Lung (tissue), 12 donors: ENCODE data around the gene NAB1. TPM values are rescaled to one million over a fixed set of nuclear protein-coding genes. Genes with fewer than 3 reads are reported as not detected.

Experiments used
- ATAC-seq: fragments of 200-7000 bp; cut with Tn5 transposase; one replicate; pipeline ENCODE4 v1.9.1; 2020; ENCODE audit warnings: moderate number of reproducible peaks; ENCODE audit not compliant: insufficient read depth, low FRiP score
- DNase-seq, 3 donors: peaks; one replicate each; pipeline ENCODE4 v3.0.0-alpha.2; 2013 to 2017
- H3K27ac ChIP-seq, 2 donors: one replicate each; pipeline ENCODE4 v1.5.1; 2013; ENCODE audit warnings: mild to moderate bottlenecking in 2 of 2, moderate library complexity in 2 of 2, control low read depth in 1 of 2, inconsistent platforms in 1 of 2, low read depth in 1 of 2, low read length in 1 of 2
- H3K27me3 ChIP-seq, 3 donors: one replicate each; pipeline ENCODE4 v1.5.1; 2013; ENCODE audit warnings: low read length in 2 of 3; ENCODE audit not compliant: control insufficient read depth in 3 of 3, insufficient read depth in 3 of 3
- H3K36me3 ChIP-seq, 4 donors: one replicate each; pipeline ENCODE4 v1.5.1; 2013; ENCODE audit warnings: low read length in 4 of 4, mild to moderate bottlenecking in 1 of 4, moderate library complexity in 1 of 4; ENCODE audit not compliant: control insufficient read depth in 4 of 4, insufficient read depth in 4 of 4
- H3K4me1 ChIP-seq, 5 donors: one replicate each; pipeline ENCODE4 v1.5.1; 2013; ENCODE audit warnings: low read length in 5 of 5, mild to moderate bottlenecking in 2 of 5, moderate library complexity in 1 of 5; ENCODE audit not compliant: control insufficient read depth in 5 of 5, insufficient read depth in 5 of 5
- H3K4me3 ChIP-seq: one replicate; pipeline ENCODE4 v1.5.1; 2013; ENCODE audit warnings: mild to moderate bottlenecking, control low read depth, moderate library complexity
- H3K9ac ChIP-seq, 2 donors: one replicate each; pipeline ENCODE4 v1.5.1; 2013; ENCODE audit warnings: low read length in 2 of 2, control low read depth in 1 of 2; ENCODE audit not compliant: insufficient read depth in 1 of 2
- H3K9me3 ChIP-seq, 4 donors: one replicate each; pipeline ENCODE4 v1.5.1; 2013; ENCODE audit warnings: low read length in 3 of 4, mild to moderate bottlenecking in 1 of 4, moderate library complexity in 1 of 4; ENCODE audit not compliant: control insufficient read depth in 4 of 4, insufficient read depth in 3 of 4
- WGBS, 2 donors: extraction: QIAGEN DNeasy Blood & Tissue Kit; methylation state at CpG; one replicate each; pipeline ENCODE4 v1.1.7; 2013; 5-methylcytosine and 5-hydroxymethylcytosine counted together
- polyA plus RNA-seq, 2 donors: library from polyadenylated mRNA; stranded (reverse); fragments of 200-250 nt; gene quantifications; one replicate each; pipeline ENCODE4 v1.2.1, GENCODE V29; 2013
- total RNA-seq, 2 donors: library from RNA; depleted of rRNA in 1 of 2; stranded (reverse); fragments of >200 nt in 1 of 2; gene quantifications; one replicate each; pipeline ENCODE4 v1.2.1, GENCODE V29; 2014 to 2021
- TF ChIP-seq, protein P1 (sequence below): IDR thresholded peaks from 2 replicates; pipeline ENCODE4 v1.5.1; 2012; ENCODE audit warnings: mild to moderate bottlenecking; ENCODE audit errors: control extremely low read depth, extremely low read depth
- donor health status: control.
- donor health status: control.
- donor health status: Bipolar disorder and iron deficiency.
- donor health status: healthy.
- donor health status: DM: yes; HTN: yes; CAD: no.

The NAB1 gene
- total and polyA plus RNA-seq, 4 donors, result 14.3 to 71.9 (median 22.2) TPM

DNA sequence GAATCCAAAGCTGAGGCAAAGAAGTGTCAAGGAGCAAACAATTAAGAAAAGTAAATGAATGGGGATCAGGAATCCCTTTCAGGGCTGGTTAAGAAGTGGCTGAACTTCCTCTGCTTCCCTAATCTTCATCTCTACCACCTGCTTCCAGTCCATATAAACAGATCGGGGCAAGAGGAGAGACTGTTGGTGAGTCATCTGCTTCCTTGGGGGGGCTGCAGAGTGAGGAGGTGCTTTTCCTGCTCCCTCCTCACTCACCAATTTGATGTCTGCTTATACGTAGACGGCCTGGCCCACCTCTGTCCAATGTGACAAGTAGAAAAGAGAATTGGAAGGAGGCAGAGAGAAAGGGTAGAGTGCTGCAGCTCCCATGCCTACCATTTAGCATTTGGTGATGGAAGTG lies 68.4 kb downstream of the NAB1 start:
- no peak overlapping the region for H3K27ac ChIP-seq
- WGBS, 2 donors, result 66 to 67% methylated on average over 3 of the region's 3 CpGs
- no peak for DNase-seq
- no peak for ATAC-seq
- no peak overlapping the region for H3K4me3 ChIP-seq
- H3K27me3 ChIP-seq, result no peaks in the 10 kb centered on the region
- H3K9ac ChIP-seq, result no peak overlapping the region
- H3K4me1 ChIP-seq, result peaks cover 0 to 8% (median 0%) of the 10 kb centered on the region in 5 donors
- no peaks in the 10 kb centered on the region for H3K36me3 ChIP-seq
- TF ChIP-seq, protein P1, sequence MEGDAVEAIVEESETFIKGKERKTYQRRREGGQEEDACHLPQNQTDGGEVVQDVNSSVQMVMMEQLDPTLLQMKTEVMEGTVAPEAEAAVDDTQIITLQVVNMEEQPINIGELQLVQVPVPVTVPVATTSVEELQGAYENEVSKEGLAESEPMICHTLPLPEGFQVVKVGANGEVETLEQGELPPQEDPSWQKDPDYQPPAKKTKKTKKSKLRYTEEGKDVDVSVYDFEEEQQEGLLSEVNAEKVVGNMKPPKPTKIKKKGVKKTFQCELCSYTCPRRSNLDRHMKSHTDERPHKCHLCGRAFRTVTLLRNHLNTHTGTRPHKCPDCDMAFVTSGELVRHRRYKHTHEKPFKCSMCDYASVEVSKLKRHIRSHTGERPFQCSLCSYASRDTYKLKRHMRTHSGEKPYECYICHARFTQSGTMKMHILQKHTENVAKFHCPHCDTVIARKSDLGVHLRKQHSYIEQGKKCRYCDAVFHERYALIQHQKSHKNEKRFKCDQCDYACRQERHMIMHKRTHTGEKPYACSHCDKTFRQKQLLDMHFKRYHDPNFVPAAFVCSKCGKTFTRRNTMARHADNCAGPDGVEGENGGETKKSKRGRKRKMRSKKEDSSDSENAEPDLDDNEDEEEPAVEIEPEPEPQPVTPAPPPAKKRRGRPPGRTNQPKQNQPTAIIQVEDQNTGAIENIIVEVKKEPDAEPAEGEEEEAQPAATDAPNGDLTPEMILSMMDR, result no peak
- H3K9me3 ChIP-seq, result no peaks in the 10 kb centered on the region

DNA sequence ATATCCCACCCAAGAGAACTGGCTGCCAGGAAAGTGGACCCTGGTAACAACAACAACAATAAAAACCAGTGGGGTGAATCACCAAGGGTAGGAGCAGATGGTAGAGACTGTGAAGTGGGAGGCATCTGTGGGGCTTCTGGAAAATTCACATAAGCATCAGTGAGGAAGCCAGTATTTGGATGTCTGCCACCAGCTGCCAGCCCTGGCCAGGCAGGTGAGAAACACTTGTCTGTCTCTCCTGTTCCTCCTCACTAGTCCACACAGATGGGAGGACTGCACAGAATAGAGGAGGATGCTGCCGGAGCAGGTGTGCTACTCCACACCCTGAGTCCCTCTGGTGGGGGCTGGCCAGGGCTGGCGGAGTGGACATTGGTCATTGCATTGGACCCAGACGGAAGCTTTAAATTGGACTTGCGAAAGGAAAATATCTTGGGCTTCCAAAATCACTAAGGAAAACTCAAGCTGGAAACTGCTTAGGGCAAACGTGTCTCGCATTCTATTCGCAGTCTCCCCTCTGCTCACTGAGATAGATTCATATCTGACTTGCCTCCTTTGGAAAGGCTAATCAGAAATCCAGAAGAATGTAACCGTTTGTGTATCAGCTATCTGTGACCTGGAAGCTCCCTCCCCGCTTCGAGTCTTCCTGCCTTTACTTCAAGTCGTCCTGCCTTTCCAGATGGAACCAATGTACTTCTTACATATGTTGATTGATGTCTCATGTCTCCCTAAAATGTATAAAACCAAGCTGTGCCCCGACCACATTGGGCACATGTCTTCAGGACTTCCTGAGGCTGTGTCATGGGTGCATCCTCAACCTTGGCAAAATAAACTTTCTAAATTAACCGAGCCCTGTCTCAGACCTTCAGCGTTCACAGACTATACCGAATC lies 69.1 kb downstream of the NAB1 start:
- H3K36me3 ChIP-seq, result no peaks in the 10 kb centered on the region
- no peak overlapping the region for H3K9ac ChIP-seq
- H3K27ac ChIP-seq, result no peak overlapping the region
- H3K4me3 ChIP-seq, result no peak overlapping the region
- no peak for ATAC-seq
- TF ChIP-seq, protein P1, result no peak
- H3K27me3 ChIP-seq, result no peaks in the 10 kb centered on the region
- H3K4me1 ChIP-seq, result peaks cover 0 to 10% (median 0%) of the 10 kb centered on the region in 5 donors
- H3K9me3 ChIP-seq, result no peaks in the 10 kb centered on the region
- WGBS, 2 donors, result 78 to 92% methylated on average over 15 of the region's 15 CpGs
- no peak for DNase-seq

DNA sequence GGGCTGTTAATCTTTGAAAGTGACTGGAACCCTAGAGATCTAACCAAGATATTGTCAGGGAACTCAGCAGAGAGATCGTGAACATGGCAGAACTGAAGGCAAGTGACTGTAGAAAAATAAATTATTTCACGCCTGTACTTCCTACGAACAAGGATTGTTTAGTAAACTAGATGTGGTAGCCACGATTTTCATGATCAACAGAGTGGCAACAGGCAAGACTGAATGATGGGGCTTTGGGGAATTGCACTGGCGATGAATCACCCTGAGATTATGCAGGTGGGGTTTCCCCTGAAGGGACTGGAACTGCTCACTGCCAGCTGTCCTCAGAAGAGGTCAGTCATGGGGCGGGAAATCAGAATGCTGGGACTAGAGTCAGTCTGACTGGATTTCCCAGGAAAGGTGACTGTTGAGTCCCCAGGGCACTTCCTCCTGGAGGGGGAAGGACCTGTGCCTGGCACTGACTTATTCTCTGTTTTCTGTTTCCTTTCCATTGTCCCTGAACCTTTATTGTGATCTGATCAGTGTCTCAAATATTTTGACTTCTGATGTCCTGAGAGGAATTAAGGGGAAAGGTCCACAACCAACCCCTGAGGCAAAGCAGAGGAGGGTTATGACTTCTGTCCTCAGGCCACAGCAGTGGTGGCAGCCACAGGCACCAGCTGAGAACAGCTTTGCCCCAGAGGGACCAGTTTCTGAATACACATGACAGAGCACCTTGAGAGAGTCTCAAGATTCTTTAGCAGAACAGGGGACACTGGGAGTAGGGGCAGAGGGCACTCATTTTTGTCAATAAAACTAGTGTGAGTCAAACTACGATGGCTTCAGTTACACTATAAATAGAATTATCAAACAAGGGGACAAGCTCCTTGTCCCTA lies 70.0 kb downstream of the NAB1 start:
- no peak overlapping the region for H3K9ac ChIP-seq
- ATAC-seq, result peak; percentile 87
- no peaks in the 10 kb centered on the region for H3K9me3 ChIP-seq
- no peaks in the 10 kb centered on the region for H3K36me3 ChIP-seq
- DNase-seq, result no peak
- H3K27me3 ChIP-seq, result no peaks in the 10 kb centered on the region
- no peak overlapping the region for H3K27ac ChIP-seq
- 42 to 65% methylated on average over 7 of the region's 7 CpGs for WGBS, 2 donors
- peaks cover 0 to 14% (median 0%) of the 10 kb centered on the region in 5 donors for H3K4me1 ChIP-seq
- no peak overlapping the region for H3K4me3 ChIP-seq
- TF ChIP-seq, protein P1, result no peak
